ENCODE data around the gene COTL1. TPM values are rescaled to one million over a fixed set of nuclear protein-coding genes. Genes with fewer than 3 reads are reported as not detected.

Gene COTL1
- total RNA-seq, 4 donors from 2014 or later = 29.9 to 84.9 (median 52.6) TPM

- 63% methylated on average over 12 of the region's 12 CpGs for WGBS, 2 donors
- H3K27me3 ChIP-seq = no peaks in the 10 kb centered on the region
- TF ChIP-seq CTCF (IDR thresholded peaks at IDR 0.05) = no peak
- no peak for TF ChIP-seq EP300 (IDR thresholded peaks at IDR 0.05)
- TF ChIP-seq POLR2A (IDR thresholded peaks at IDR 0.05) = no peak
Measured at GRCh38 chr16:84517366-84517765, 100.5 kb downstream of the COTL1 start.

More at GRCh38 chr16:84517366-84517765, 100.5 kb downstream of the COTL1 start:
- no peak for DNase-seq (ENCODE audit: low spot score in 2 of 2)
- no peak overlapping the region for H3K4me3 ChIP-seq
- H3K4me1 ChIP-seq = no peaks in the 10 kb centered on the region
- no peak overlapping the region for H3K27ac ChIP-seq
- no peaks in the 10 kb centered on the region for H3K36me3 ChIP-seq
- no peaks in the 10 kb centered on the region for H3K9me3 ChIP-seq

Other genes starting within 250 kb of the COTL1 start
- gene ATP2C2, start 249.5 kb downstream of the COTL1 start, total RNA-seq = not detected
- 10 to 100 TPM in 3 of 4 donors, 1 to 10 TPM in 1; 9.2 to 15.9 (median 14.3) TPM for gene MEAK7, start 113.4 kb downstream of the COTL1 start, total RNA-seq
- gene KLHL36, start 30.4 kb upstream of the COTL1 start, total RNA-seq = 10 to 100 TPM; 60.1 to 75.3 (median 66.0) TPM
- 10 to 100 TPM; 31.7 to 56.1 (median 43.2) TPM for gene USP10, start 81.9 kb upstream of the COTL1 start, total RNA-seq
- 100 to 1,000 TPM; 136 to 232 (median 207) TPM for gene CRISPLD2, start 201.9 kb upstream of the COTL1 start, total RNA-seq